BLaER1 treated with 17β-estradiol and CSF1 and Interleukin-3, amounts not matched to agents 10 nM and 100 nM (cell line): ENCODE results near the gene FGFR1OP2.
"Not testable (repeated sequence)": the region's sequence is repeated elsewhere in the genome, so short reads cannot be mapped to it uniquely, and the experiment has no call there.

Experiments used
- H3K27ac ChIP-seq, 11 experiments: shearing (Covaris generic); formaldehyde crosslinking; 2 replicates each; pipeline ENCODE4 v1.8.1; 2022
- H3K27me3 ChIP-seq, 11 experiments: shearing (Covaris generic); formaldehyde crosslinking; 2 replicates each; pipeline ENCODE4 v1.8.1; 2022
- H3K36me3 ChIP-seq, 11 experiments: shearing (Covaris generic); formaldehyde crosslinking; 2 replicates each; pipeline ENCODE4 v1.8.1; 2022
- H3K4me1 ChIP-seq, 10 experiments: shearing (Covaris generic); formaldehyde crosslinking; 2 replicates each; pipeline ENCODE4 v1.8.1; 2022
- H3K4me2 ChIP-seq, 11 experiments: shearing (Covaris generic); formaldehyde crosslinking; 2 replicates each; pipeline ENCODE4 v1.8.1; 2022
- H3K4me3 ChIP-seq, 10 experiments: shearing (Covaris generic); formaldehyde crosslinking; 2 replicates each; pipeline ENCODE4 v1.8.1; 2022
- H3K9ac ChIP-seq, 11 experiments: shearing (Covaris generic); formaldehyde crosslinking; 2 replicates each; pipeline ENCODE4 v1.8.1; 2022
- H3K9me3 ChIP-seq, 11 experiments: shearing (Covaris generic); formaldehyde crosslinking; replicated peaks in 1 of 11; 2 replicates each; pipeline ENCODE4 v1.8.1; 2022
- H4K20me1 ChIP-seq, 11 experiments: shearing (Covaris generic); formaldehyde crosslinking; 2 replicates each; pipeline ENCODE4 v1.8.1; 2022
- Cebpa-rat ChIP-seq, 11 experiments: shearing (Covaris generic); IDR thresholded peaks; 2 replicates each; pipeline ENCODE4 v1.8.1; 2022

FGFR1OP2 gene

DNA sequence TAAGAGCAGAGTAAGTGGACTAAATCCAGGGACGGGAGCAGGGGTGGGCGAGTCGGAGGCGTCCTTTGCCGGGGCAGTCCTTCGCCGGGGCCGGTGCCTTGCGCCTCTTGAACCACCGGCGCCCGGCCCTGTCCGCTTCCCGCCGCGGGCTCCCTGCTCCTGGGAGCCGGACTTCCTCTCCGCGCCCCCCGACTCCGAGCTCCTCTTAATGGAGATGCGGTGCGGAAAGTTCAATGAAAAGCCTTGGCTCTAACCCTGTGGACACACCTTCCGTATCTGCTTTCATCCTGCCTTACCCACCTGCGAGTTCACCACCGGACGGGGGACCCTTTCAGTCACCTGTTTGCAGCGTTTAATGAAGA is 412 bp downstream of the FGFR1OP2 start:
- Histone ChIP-seq H3K4me3 (peak overlapping the region; percentile 93 to 98 (median 96)), H3K9me3 (peaks cover 0 to 8% (median 4%) of the 10 kb centered on the region in 11 experiments; a peak in 8 of 22 replicates), H3K9ac (peak overlapping the region; percentile 96 to 99 (median 97)), H4K20me1 (peaks cover 18 to 68% (median 49%) of the 10 kb centered on the region in 11 experiments; a peak in 19 of 22 replicates), H3K36me3 (peaks cover 0 to 21% (median 12%) of the 10 kb centered on the region in 11 experiments; a peak in 14 of 22 replicates), H3K27ac (peak overlapping the region; percentile 90 to 96 (median 93)), H3K4me1 (peaks cover 31 to 64% (median 53%) of the 10 kb centered on the region in 10 experiments), H3K27me3 (no peaks in the 10 kb centered on the region), H3K4me2 (peak overlapping the region; percentile 82 to 96 (median 89))
- no peak for TF ChIP-seq Cebpa-rat (IDR thresholded peaks at IDR 0.05)

DNA sequence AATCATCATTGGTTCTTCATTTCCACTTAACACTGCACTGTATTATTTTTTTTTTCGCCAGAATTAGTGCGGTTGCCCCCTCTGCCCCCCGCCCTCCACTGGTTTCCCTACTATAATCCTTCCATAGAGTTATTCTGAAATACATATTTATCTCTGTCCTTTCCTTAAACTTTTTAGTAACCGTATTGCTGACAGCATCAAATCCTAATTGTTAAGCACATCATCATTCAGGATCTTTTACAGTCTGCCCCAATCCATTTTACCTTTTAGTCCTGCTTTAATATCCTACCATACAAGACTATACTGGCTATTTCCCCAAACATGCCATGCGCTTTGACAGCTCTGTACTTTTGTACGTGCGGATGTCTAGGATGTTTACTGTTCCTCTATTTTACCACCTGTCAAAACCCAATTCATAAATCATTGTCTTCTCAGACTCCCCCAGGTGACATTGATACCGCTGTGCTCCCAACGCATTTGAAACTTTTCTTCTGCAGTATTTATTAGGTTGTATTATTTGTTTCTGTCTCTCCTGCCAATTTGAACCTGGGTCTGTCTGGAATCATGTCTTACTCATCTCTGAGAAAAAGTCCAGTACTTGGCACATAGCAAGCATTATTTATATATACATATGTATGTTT is 1.0 kb downstream of the FGFR1OP2 start:
- H4K20me1 ChIP-seq, result peaks cover 18 to 75% (median 49%) of the 10 kb centered on the region in 11 experiments; a peak in 19 of 22 replicates
- H3K4me1 ChIP-seq, result peaks cover 31 to 70% (median 53%) of the 10 kb centered on the region in 10 experiments
- H3K4me3 ChIP-seq, result peak overlapping the region; percentile 93 to 98 (median 96)
- TF ChIP-seq Cebpa-rat (IDR thresholded peaks at IDR 0.05), result no peak
- peak overlapping the region; percentile 90 to 96 (median 93) for H3K27ac ChIP-seq
- peak overlapping the region; percentile 82 to 96 (median 89) for H3K4me2 ChIP-seq
- no peaks in the 10 kb centered on the region for H3K27me3 ChIP-seq
- peaks cover 0 to 13% (median 8%) of the 10 kb centered on the region in 11 experiments; a peak in 12 of 22 replicates for H3K9me3 ChIP-seq
- H3K36me3 ChIP-seq, result peaks cover 0 to 21% (median 6%) of the 10 kb centered on the region in 11 experiments; a peak in 12 of 22 replicates
- peak overlapping the region; percentile 96 to 99 (median 97) for H3K9ac ChIP-seq

DNA sequence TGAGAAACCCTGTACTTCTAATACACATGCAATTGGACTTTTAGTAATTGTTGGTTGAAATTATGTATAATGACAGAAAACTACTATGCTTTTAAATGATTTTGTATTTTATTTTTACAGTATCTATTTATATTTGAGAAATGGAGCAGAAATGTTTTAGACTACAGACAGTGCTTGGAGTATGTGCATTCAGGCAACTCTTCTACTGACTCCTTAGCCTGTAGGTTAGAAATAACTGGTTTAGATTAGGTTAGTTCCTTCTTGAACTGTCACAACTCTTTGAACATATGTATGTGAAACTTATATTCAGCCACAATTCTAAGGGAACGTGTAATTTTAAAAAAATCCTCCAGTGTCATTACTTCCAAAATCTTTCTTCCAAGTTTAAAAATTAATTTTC is 1.7 kb downstream of the FGFR1OP2 start:
- H3K9me3 ChIP-seq, result peaks cover 0 to 19% (median 11%) of the 10 kb centered on the region in 11 experiments; a peak in 17 of 22 replicates
- peaks cover 31 to 66% (median 51%) of the 10 kb centered on the region in 10 experiments for H3K4me1 ChIP-seq
- H4K20me1 ChIP-seq, result peaks cover 18 to 79% (median 49%) of the 10 kb centered on the region in 11 experiments; a peak in 19 of 22 replicates
- H3K27me3 ChIP-seq, result no peaks in the 10 kb centered on the region
- H3K9ac ChIP-seq, result peak overlapping the region; percentile 96 to 99 (median 97); a peak in 16 of 22 replicates
- H3K27ac ChIP-seq, result peak overlapping the region in 1 of 11 experiments; percentile 96; a peak in 1 of 22 replicates
- peak overlapping the region; percentile 93 to 98 (median 96) for H3K4me3 ChIP-seq
- H3K4me2 ChIP-seq, result peak overlapping the region; percentile 82 to 96 (median 89); a peak in 21 of 22 replicates
- peaks cover 0 to 16% (median 5%) of the 10 kb centered on the region in 11 experiments; a peak in 11 of 22 replicates for H3K36me3 ChIP-seq
- TF ChIP-seq Cebpa-rat (IDR thresholded peaks at IDR 0.05), result no peak

DNA sequence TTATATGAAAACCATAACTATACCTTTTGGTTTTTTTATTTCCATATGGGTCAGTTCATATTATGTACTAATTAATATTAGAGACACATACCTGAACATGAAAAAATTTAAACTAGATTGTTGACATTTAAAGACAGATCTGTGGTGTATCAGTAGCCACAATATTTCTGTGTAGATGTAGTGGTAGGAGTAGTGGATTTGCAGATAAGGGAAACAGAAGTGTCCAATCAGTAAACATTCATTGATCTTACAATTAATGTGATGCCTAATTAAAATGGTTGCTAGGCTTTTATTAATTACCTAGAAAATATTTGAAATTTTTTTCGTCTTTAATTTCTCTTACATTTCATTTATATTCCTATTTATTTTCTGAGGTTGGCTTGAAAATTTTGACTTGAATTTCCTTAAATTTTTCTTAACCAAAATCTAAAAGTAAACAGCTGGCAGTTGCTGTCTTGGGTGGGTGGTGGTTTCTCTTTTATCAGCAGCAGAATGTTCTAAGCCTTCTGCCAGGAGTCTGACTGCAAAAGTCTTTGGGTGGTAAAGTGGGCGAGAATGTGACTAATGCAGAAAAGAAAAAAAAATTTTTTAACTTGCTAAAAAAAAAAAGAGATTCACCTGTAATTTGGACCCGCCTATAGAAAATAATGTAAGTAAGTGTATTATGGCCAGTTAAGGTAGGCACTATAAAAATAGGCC is 2.4 kb downstream of the FGFR1OP2 start:
- Histone ChIP-seq H3K4me1 (peaks cover 27 to 59% (median 44%) of the 10 kb centered on the region in 10 experiments), H3K9ac (peak overlapping the region in 10 of 11 experiments; percentile 4 to 99 (median 42); a peak in 9 of 22 replicates), H4K20me1 (peaks cover 18 to 81% (median 49%) of the 10 kb centered on the region in 11 experiments; a peak in 19 of 22 replicates), H3K4me3 (peak overlapping the region in 8 of 10 experiments; percentile 2 to 98 (median 96); a peak in 11 of 20 replicates), H3K4me2 (peak overlapping the region; percentile 53 to 96 (median 87)), H3K27me3 (no peaks in the 10 kb centered on the region), H3K36me3 (peaks cover 0 to 18% (median 8%) of the 10 kb centered on the region in 11 experiments; a peak in 16 of 22 replicates), H3K27ac (peak overlapping the region in 5 of 11 experiments; percentile 2 to 40 (median 36); a peak in 8 of 22 replicates), H3K9me3 (peaks cover 3 to 26% (median 17%) of the 10 kb centered on the region in 11 experiments; a peak in 19 of 22 replicates)
- no peak for TF ChIP-seq Cebpa-rat (IDR thresholded peaks at IDR 0.05)

DNA sequence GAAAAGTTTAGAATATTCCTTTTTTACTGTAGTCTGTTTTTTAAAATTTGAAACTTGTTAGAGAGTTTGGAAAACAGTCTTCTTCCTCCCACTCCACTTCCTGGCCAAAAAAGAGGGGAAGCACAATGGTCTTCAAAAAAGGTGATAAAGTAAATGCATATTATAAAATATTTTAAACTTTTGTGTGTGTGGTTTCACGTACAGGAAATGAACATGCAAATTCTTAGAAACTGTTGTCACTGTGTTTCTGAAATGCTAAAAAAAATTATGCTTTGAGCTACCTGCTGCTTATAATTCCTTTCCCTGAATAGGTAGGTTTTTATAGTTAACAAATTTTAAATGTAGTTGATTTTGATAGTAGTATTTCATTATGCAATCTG is 2.9 kb downstream of the FGFR1OP2 start:
- H3K4me3 ChIP-seq, result peak overlapping the region in 6 of 10 experiments; percentile 2 to 98 (median 94); a peak in 8 of 20 replicates
- H3K4me1 ChIP-seq, result peaks cover 22 to 54% (median 38%) of the 10 kb centered on the region in 10 experiments
- TF ChIP-seq Cebpa-rat (IDR thresholded peaks at IDR 0.05), result no peak
- peaks cover 6 to 32% (median 21%) of the 10 kb centered on the region in 11 experiments; a peak in 20 of 22 replicates for H3K9me3 ChIP-seq
- peak overlapping the region in 5 of 11 experiments; percentile 2 to 40 (median 36); a peak in 7 of 22 replicates for H3K27ac ChIP-seq
- H3K4me2 ChIP-seq, result peak overlapping the region; percentile 53 to 96 (median 87)
- peaks cover 18 to 81% (median 48%) of the 10 kb centered on the region in 11 experiments; a peak in 19 of 22 replicates for H4K20me1 ChIP-seq
- peaks cover under 1 to 23% (median 13%) of the 10 kb centered on the region in 11 experiments; a peak in 21 of 22 replicates for H3K36me3 ChIP-seq
- no peaks in the 10 kb centered on the region for H3K27me3 ChIP-seq
- H3K9ac ChIP-seq, result peak overlapping the region in 9 of 11 experiments; percentile 4 to 99 (median 21); a peak in 8 of 22 replicates

DNA sequence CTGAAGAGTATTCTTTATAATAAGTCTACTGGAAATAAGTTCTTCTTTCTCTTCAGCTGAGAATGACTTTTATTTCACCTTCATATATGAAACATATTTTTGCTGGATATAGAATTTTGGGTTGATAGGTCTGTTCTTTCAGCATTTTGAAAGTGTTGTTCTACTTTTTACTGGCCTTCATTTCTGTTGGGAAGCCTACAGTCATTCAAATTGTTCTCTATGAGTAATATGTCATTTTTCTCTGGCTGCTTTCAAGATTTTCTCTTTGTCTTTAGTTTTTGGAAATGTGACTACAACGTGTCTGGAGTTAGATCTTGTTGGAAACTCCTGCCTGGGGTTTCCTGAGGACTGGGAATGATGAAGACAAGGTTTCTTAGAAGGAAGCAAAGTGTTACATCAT is 10.0 kb downstream of the FGFR1OP2 start:
- Histone ChIP-seq H3K36me3 (peaks cover 32 to 69% (median 47%) of the 10 kb centered on the region in 11 experiments), H3K4me1 (peaks cover 0 to 34% (median 0%) of the 10 kb centered on the region in 10 experiments; a peak in 7 of 20 replicates), H3K9me3 (peaks cover 30 to 68% (median 58%) of the 10 kb centered on the region in 11 experiments), H4K20me1 (peaks cover 0 to 84% (median 8%) of the 10 kb centered on the region in 11 experiments; a peak in 13 of 22 replicates), H3K9ac (no peak overlapping the region), H3K27me3 (no peaks in the 10 kb centered on the region), H3K4me2 (no peak overlapping the region), H3K27ac (no peak overlapping the region), H3K4me3 (no peak overlapping the region)
- TF ChIP-seq Cebpa-rat (IDR thresholded peaks at IDR 0.05), result no peak

DNA sequence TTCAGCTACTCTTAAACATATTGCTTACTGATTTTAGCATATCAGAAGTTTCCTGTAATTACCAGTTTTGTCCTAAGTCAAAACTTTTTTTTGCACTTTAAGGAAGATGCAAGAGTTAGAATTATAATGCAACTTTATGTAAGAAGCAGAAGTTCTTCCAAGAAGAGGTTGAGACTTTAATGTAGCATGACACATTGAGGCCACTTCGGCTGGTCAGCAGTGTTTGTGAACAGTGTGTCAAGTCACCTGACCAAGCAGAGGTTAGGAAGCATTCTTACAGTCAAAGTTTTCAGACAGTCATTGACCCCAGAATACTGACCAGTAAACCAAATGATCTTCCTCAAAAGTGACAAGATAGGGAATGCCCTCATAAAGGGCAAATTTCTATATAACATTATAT is 15.2 kb downstream of the FGFR1OP2 start:
- Histone ChIP-seq H3K36me3 (peaks cover 41 to 66% (median 48%) of the 10 kb centered on the region in 11 experiments), H3K9me3 (peaks cover 11 to 28% (median 14%) of the 10 kb centered on the region in 11 experiments), H3K9ac (peak overlapping the region in 3 of 11 experiments; percentile 13 to 74 (median 66); a peak in 4 of 22 replicates), H3K4me3 (no peak overlapping the region), H3K27me3 (no peaks in the 10 kb centered on the region), H3K4me1 (peaks cover 0 to 40% (median 0%) of the 10 kb centered on the region in 10 experiments; a peak in 6 of 20 replicates), H4K20me1 (peaks cover 0 to 55% (median 6%) of the 10 kb centered on the region in 11 experiments; a peak in 10 of 22 replicates), H3K27ac (peak overlapping the region in 3 of 11 experiments; percentile 48 to 83 (median 78); a peak in 5 of 22 replicates), H3K4me2 (peak overlapping the region in 3 of 11 experiments; percentile 40 to 69 (median 67); a peak in 5 of 22 replicates)
- no peak for TF ChIP-seq Cebpa-rat (IDR thresholded peaks at IDR 0.05)

DNA sequence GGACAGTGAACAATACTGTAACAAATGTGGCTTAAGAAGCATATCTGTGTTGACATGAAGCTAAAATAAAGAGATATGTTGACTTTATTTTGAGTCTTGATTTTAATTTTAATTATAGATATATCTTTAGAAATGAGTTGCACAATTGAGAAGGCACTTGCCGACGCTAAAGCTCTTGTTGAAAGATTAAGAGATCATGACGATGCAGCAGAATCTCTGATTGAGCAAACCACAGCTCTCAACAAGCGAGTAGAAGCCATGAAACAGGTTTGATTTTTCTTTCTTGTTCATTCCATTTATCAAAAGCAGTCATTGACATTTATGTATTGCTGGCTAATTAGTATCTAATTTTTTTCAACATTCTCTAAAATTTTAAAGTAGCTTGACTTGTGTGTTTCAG is 15.8 kb downstream of the FGFR1OP2 start:
- Histone ChIP-seq H3K9me3 (peaks cover 5 to 22% (median 8%) of the 10 kb centered on the region in 11 experiments), H3K4me2 (peak overlapping the region in 3 of 11 experiments; percentile 40 to 69 (median 67); a peak in 5 of 22 replicates), H3K27me3 (no peaks in the 10 kb centered on the region), H4K20me1 (peaks cover 0 to 50% (median 6%) of the 10 kb centered on the region in 11 experiments; a peak in 9 of 22 replicates), H3K4me1 (peaks cover 0 to 40% (median 0%) of the 10 kb centered on the region in 10 experiments; a peak in 6 of 20 replicates), H3K9ac (peak overlapping the region in 2 of 11 experiments; percentile 44 to 66; a peak in 2 of 22 replicates), H3K36me3 (peaks cover 35 to 64% (median 45%) of the 10 kb centered on the region in 11 experiments), H3K27ac (peak overlapping the region in 3 of 11 experiments; percentile 48 to 83 (median 78); a peak in 5 of 22 replicates), H3K4me3 (no peak overlapping the region)
- TF ChIP-seq Cebpa-rat (IDR thresholded peaks at IDR 0.05), result no peak

DNA sequence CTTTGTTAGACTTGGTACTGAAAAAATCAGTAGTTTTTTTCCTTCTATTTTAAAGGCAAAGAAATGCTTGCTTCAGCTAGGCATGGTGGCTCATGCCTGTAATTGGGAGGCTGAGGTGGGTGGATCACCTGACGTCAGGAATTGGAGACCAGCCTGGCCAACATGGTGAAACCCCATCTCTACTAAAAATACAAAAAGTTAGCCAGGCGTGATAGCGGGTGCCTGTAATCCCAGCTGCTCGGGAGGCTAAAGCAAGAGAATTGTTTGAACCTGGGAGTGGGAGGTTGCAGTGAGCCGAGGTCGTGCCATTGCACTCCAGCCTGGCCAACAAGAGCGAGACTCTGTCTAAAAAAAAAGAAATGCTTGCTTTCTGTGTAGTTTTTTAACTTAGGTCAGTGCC is 23.1 kb downstream of the FGFR1OP2 start:
- H3K27ac ChIP-seq, H3K4me2 ChIP-seq, H3K9me3 ChIP-seq, H3K4me3 ChIP-seq, H4K20me1 ChIP-seq, H3K27me3 ChIP-seq, H3K4me1 ChIP-seq, H3K9ac ChIP-seq: not testable (repeated sequence)
- H3K36me3 ChIP-seq, result peaks cover 46 to 95% (median 76%) of the 10 kb centered on the region in 11 experiments
